Gastrocnemius medialis (tissue), 4 donors: ENCODE results near the gene RB1.

Source experiments
- CTCF ChIP-seq, 5 experiments: fragments of 450-650 bp in 3 of 5; fragments of 200-600 bp in 2 of 5; sonication (generic) in 2 of 5; IDR thresholded peaks in 4 of 5; conservative IDR thresholded peaks in 1 of 5; 1 replicate in 4 of 5; 2 replicates in 1 of 5; pipeline ENCODE4 v1.5.1; 2016 to 2019; ENCODE audit warnings: antibody characterized with exemption in 5 of 5, mild to moderate bottlenecking in 3 of 5, moderate library complexity in 3 of 5
- POLR2A ChIP-seq, 2 donors: fragments of 450-650 bp; IDR thresholded peaks; one replicate each; pipeline ENCODE4 v1.6.1; 2017; ENCODE audit warnings: antibody characterized with exemption in 2 of 2, mild to moderate bottlenecking in 2 of 2, moderate library complexity in 2 of 2

GRCh38 chr13:48493066-48493765, 189.7 kb downstream of the RB1 start:
- TF ChIP-seq POLR2A (IDR thresholded peaks at IDR 0.05) (no peak), CTCF (IDR thresholded peaks at IDR 0.05 in 4 of 5, conservative IDR thresholded peaks at IDR 0.05 in 1 of 5) (no peak)
